Mammary epithelial cell (primary cell): Measurements from ENCODE around the gene LIN9.
A peak's percentile ranks its signal among the peaks of the same experiment; 100 is the strongest.

Source experiments
- EZH2 ChIP-seq: IDR thresholded peaks from 2 replicates; pipeline ENCODE4 v1.6.1; 2012; ENCODE audit warnings: low read length, inconsistent platforms, borderline replicate concordance
- TF ChIP-seq, protein P1 (sequence below), 2 donors: IDR thresholded peaks in 1 of 2; conservative IDR thresholded peaks in 1 of 2; 2 replicates each; pipeline ENCODE4 v1.5.1; 2011 to 2012; ENCODE audit warnings: inconsistent platforms in 2 of 2, low read length in 2 of 2, mild to moderate bottlenecking in 2 of 2, control low read depth in 1 of 2, low read depth in 1 of 2; ENCODE audit not compliant: insufficient read depth in 1 of 2; ENCODE audit errors: extremely low read depth in 1 of 2

DNA sequence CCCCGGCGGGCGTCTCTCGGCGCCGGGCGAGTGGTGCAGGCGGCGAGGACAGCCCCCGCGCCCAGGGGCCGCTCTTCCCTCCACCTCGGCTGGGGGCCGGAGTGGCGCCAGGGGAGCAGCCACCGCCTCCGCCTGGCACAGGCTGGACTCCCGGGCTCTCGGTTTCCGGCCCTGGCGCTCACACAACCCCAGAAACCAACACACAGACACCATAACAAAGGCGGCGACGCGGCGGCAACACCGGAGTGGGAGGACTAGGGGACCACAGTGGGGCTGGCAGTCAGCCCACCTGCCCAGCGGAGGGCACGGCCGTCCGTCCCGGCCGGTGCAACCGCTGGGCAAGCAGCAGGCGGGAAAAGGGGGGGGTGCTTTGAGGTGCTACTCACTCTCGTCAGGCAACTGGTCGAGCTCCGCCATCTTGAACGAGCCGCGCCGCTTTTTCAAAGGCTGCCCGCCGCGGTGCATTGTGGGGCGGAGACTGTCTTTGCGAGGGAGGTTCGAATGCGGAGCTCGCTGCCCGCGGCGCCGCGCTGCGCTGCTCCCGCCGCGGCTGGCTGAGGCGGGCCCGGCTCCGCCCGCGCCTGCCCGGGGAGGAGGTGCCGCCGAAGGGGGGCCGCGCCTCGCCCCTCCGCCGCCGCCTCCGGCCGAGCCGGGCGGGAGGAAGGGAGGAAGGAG lies at the start of gene LIN9:
- TF ChIP-seq EZH2: no peak
- TF ChIP-seq, protein P1, sequence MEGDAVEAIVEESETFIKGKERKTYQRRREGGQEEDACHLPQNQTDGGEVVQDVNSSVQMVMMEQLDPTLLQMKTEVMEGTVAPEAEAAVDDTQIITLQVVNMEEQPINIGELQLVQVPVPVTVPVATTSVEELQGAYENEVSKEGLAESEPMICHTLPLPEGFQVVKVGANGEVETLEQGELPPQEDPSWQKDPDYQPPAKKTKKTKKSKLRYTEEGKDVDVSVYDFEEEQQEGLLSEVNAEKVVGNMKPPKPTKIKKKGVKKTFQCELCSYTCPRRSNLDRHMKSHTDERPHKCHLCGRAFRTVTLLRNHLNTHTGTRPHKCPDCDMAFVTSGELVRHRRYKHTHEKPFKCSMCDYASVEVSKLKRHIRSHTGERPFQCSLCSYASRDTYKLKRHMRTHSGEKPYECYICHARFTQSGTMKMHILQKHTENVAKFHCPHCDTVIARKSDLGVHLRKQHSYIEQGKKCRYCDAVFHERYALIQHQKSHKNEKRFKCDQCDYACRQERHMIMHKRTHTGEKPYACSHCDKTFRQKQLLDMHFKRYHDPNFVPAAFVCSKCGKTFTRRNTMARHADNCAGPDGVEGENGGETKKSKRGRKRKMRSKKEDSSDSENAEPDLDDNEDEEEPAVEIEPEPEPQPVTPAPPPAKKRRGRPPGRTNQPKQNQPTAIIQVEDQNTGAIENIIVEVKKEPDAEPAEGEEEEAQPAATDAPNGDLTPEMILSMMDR (conservative IDR thresholded peaks at IDR 0.05 in 1 of 2, IDR thresholded peaks at IDR 0.05 in 1 of 2; ENCODE audit: extremely low read depth in 1 of 2, insufficient read depth in 1 of 2, low read depth in 1 of 2, low read length in 2 of 2): peak in 1 of 2 donors; percentile 14
